Activated CD4-positive, alpha-beta T cell treated with anti-CD3 and anti-CD28 coated beads for 36 hours (primary cell): Measurements from ENCODE around the gene LMOD2. TPM values are rescaled to one million over a fixed set of nuclear protein-coding genes. Genes with fewer than 3 reads are reported as not detected.
"Not testable (repeated sequence)": the region's sequence is repeated elsewhere in the genome, so short reads cannot be mapped to it uniquely, and the experiment has no call there.

Source experiments
- ATAC-seq: fragments of 200-7000 bp; cut with Tn5 transposase; one replicate; pipeline ENCODE4 v1.10.0; 2021; ENCODE audit warnings: mild to moderate bottlenecking, moderate library complexity
- CTCF ChIA-PET: fragments of 350-600 bp; sonication (Branson Sonifier 250); formaldehyde crosslinking; loops from one replicate; lab custom pipeline; 2021; ENCODE audit warnings: antibody characterized with exemption; lab: Charles Lee
- POLR2A ChIA-PET: fragments of 350-600 bp; sonication (Branson Sonifier 250); formaldehyde crosslinking; loops from one replicate; lab custom pipeline; 2021; ENCODE audit warnings: antibody characterized with exemption, inconsistent platforms; lab: Charles Lee
- DNase-seq: peaks from one replicate; pipeline ENCODE4 v3.0.0-alpha.2; 2020
- H3K27ac Mint-ChIP-seq: one replicate; pipeline ENCODE4 v1.8.0; 2021; ENCODE audit warnings: mixed read lengths
- H3K27me3 Mint-ChIP-seq: one replicate; pipeline ENCODE4 v1.8.0; 2021; ENCODE audit warnings: mixed read lengths
- H3K36me3 Mint-ChIP-seq: one replicate; pipeline ENCODE4 v1.8.0; 2021; ENCODE audit warnings: low read depth, mixed read lengths
- H3K4me1 Mint-ChIP-seq: one replicate; pipeline ENCODE4 v1.8.0; 2021; ENCODE audit warnings: mixed read lengths
- H3K4me3 Mint-ChIP-seq: one replicate; pipeline ENCODE4 v1.8.0; 2021; ENCODE audit warnings: mild to moderate bottlenecking, moderate library complexity, mixed read lengths
- H3K9me3 Mint-ChIP-seq: one replicate; pipeline ENCODE4 v1.8.0; 2021; ENCODE audit warnings: low read depth, mixed read lengths
- intact Hi-C, 2 experiments: fragments of 100-400 bp; cut with DNase I in 1 of 2; cut with micrococcal nuclease in 1 of 2; formaldehyde crosslinking; loops; one replicate each; pipeline versions ENCODE4 v1.14.2 to v1.15.1; 2022 to 2024; cut with DNase I, micrococcal nuclease
- total RNA-seq, 2 experiments: library from RNA; stranded (reverse); gene quantifications; one replicate each; pipeline ENCODE4 v1.2.3, GENCODE V29; 2021

LMOD2 gene
- total RNA-seq, 2 experiments from 2014 or later = not detected

DNA sequence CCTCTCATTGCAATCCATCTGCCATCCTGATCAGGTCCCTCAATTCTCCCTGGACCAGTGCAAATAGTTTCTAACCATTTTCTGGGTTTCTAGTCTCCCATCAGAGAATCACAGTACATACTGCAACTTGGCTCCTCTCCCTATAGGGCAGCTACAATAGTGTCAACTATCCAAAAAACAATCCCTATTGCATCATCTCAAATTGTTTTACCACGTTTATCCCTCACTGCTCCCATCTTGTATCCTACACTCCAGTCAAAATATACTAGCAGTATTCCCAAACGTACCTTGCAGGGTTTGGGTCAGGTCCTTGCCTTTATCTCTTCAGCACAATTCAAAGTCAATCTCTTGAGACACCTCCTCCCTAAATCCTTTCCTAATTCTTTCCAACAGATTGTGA, 30.4 kb upstream of the LMOD2 start:
- ATAC-seq = no peak
- H3K27ac Mint-ChIP-seq = no peak overlapping the region
- no peaks in the 10 kb centered on the region for H3K36me3 Mint-ChIP-seq
- no peak for DNase-seq
- no peaks in the 10 kb centered on the region for H3K4me1 Mint-ChIP-seq
- H3K9me3 Mint-ChIP-seq = no peaks in the 10 kb centered on the region
- CTCF ChIA-PET = interaction anchor here (0.8 to 2.6 kb wide), 11 partner anchors 11 to 247 kb away, joined by 3 to 16 read pairs (median 4); no protein-coding TSS in a partner anchor
- H3K27me3 Mint-ChIP-seq = peaks cover 5% of the 10 kb centered on the region
- intact Hi-C loops = loop anchor here in 1 of 2 experiments (10.0 kb wide), 1 partner anchor 130 kb away; no protein-coding TSS in a partner anchor
- H3K4me3 Mint-ChIP-seq = no peak overlapping the region
- POLR2A ChIA-PET = no interaction called here

DNA sequence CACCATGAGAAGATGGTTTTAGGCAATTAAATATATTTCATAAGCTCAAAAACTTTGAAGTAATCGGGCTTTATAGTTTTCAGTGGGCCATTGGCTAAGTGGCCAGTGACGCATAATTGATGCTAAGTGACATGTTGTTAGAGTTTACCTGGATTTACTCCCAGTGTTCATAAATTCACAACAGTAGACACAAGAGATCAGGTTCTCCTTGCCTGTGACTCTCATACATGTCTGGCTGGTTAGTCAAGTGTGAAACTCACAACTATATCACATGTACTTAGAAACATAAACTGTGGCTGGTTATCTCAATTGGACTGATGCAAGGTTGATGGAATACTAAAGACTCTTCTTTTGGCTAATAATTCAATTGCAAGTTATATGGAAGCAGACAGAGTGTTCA, 27.8 kb upstream of the LMOD2 start:
- intact Hi-C loops = loop anchor here in 1 of 2 experiments (10.0 kb wide), 1 partner anchor 133 kb away; no protein-coding TSS in a partner anchor
- no peak overlapping the region for H3K27ac Mint-ChIP-seq
- ChIA-PET POLR2A (no interaction called here), CTCF (no interaction called here)
- H3K4me3 Mint-ChIP-seq = no peak overlapping the region
- no peak for DNase-seq
- ATAC-seq = no peak
- H3K4me1 Mint-ChIP-seq = no peaks in the 10 kb centered on the region
- peaks cover 10% of the 10 kb centered on the region for H3K27me3 Mint-ChIP-seq
- no peaks in the 10 kb centered on the region for H3K36me3 Mint-ChIP-seq
- H3K9me3 Mint-ChIP-seq = no peaks in the 10 kb centered on the region

DNA sequence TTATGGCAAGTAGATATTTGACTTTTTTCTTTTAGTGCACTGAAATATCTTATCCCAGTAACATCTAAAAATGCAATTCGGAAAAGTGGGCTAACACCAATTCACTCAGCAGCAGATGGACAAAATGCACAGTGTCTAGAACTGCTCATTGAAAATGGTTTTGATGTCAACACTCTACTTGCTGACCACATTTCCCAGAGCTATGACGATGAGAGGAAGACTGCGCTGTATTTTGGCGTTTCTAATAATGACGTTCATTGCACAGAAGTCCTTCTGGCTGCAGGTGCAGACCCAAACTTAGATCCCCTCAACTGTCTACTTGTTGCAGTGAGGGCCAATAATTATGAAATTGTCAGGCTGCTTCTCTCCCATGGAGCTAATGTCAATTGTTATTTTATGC, 26.8 kb upstream of the LMOD2 start:
- ATAC-seq (no peak), DNase-seq (no peak)
- Mint-ChIP-seq H3K4me3 (no peak overlapping the region), H3K9me3 (no peaks in the 10 kb centered on the region), H3K4me1 (no peaks in the 10 kb centered on the region), H3K36me3 (no peaks in the 10 kb centered on the region), H3K27ac (no peak overlapping the region), H3K27me3 (peaks cover 12% of the 10 kb centered on the region)
- POLR2A ChIA-PET = no interaction called here
- CTCF ChIA-PET = no interaction called here
- intact Hi-C loops = loop anchor here in 1 of 2 experiments (10.0 kb wide), 1 partner anchor 134 kb away; no protein-coding TSS in a partner anchor

DNA sequence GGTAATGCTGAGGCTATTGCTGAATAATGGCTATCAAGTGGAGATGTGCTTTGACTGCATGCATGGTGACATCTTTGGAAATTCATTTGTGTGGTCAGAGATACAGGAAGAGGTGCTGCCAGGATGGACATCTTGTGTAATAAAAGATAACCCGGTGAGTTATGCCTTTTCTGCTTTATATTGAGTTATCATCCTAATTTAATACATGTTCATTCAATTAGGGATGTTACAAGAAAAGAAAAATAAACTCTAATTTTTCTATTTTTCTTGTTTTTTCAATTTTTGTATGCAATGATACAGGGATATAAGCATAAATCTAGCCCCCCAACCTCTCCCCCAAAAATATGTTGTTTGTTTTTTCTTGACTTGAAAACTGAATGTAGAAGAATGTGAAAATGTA, 26.4 kb upstream of the LMOD2 start:
- Mint-ChIP-seq H3K36me3 (no peaks in the 10 kb centered on the region), H3K4me3 (no peak overlapping the region), H3K27ac (no peak overlapping the region), H3K27me3 (peaks cover 12% of the 10 kb centered on the region), H3K4me1 (no peaks in the 10 kb centered on the region), H3K9me3 (no peaks in the 10 kb centered on the region)
- intact Hi-C loops = loop anchor here in 1 of 2 experiments (10.0 kb wide), 1 partner anchor 134 kb away; no protein-coding TSS in a partner anchor
- CTCF ChIA-PET = no interaction called here
- DNase-seq = no peak
- POLR2A ChIA-PET = no interaction called here
- no peak for ATAC-seq

DNA sequence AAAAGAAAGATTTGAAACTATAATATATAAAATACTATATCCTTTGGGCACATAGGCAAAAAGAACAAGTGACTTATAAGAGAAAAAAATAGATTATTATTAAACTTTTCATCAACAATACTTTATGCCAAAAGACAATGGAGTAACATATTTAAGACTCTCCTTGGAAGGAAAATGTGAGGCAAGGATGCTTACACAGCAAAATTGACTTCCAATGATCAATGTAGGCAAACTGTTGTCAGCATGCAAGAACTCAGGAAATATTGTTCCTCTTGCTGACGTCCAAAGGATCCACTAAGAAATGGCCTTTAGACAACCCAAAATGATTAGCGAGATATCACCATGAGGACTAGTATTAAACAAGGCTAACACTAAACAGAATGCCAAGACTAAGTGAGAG, 22.9 kb upstream of the LMOD2 start:
- DNase-seq (no peak), ATAC-seq (no peak)
- Mint-ChIP-seq H3K9me3 (no peaks in the 10 kb centered on the region), H3K4me3 (no peak overlapping the region), H3K27ac (no peak overlapping the region), H3K4me1 (no peaks in the 10 kb centered on the region), H3K36me3 (no peaks in the 10 kb centered on the region), H3K27me3 (peaks cover 19% of the 10 kb centered on the region)
- ChIA-PET POLR2A (no interaction called here), CTCF (interaction anchor here (0.6 kb wide), 1 partner anchor 289 kb away, joined by 4 read pairs; no protein-coding TSS in a partner anchor)
- intact Hi-C loops = no loop called here

DNA sequence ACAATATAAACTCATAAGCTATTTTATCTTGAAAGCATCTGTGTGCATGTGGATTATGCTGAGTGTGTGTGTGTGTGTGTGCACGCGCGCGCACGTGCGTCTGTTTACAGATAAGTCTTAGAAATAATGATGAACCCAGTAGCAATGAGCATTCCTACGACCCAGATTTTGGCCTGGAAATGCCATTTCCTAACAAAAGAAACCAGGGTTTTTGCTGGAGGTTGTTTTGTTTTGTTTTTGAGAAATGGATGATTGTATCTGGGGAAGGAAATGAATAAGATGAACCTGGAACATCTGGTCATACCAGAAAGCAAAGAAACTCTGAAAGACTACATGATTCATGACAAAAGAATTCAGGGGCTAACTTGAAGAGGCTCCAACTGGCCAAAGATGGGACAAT, 22.1 kb upstream of the LMOD2 start:
- no peaks in the 10 kb centered on the region for H3K36me3 Mint-ChIP-seq
- H3K4me3 Mint-ChIP-seq = no peak overlapping the region
- intact Hi-C loops = no loop called here
- no peaks in the 10 kb centered on the region for H3K9me3 Mint-ChIP-seq
- ChIA-PET POLR2A (no interaction called here), CTCF (interaction anchor here (0.6 to 1.2 kb wide), 2 partner anchors 10 to 289 kb away, joined by 4 read pairs; no protein-coding TSS in a partner anchor)
- ATAC-seq (no peak), DNase-seq (no peak)
- H3K27me3 Mint-ChIP-seq = peaks cover 22% of the 10 kb centered on the region
- no peak overlapping the region for H3K27ac Mint-ChIP-seq
- H3K4me1 Mint-ChIP-seq = no peaks in the 10 kb centered on the region

DNA sequence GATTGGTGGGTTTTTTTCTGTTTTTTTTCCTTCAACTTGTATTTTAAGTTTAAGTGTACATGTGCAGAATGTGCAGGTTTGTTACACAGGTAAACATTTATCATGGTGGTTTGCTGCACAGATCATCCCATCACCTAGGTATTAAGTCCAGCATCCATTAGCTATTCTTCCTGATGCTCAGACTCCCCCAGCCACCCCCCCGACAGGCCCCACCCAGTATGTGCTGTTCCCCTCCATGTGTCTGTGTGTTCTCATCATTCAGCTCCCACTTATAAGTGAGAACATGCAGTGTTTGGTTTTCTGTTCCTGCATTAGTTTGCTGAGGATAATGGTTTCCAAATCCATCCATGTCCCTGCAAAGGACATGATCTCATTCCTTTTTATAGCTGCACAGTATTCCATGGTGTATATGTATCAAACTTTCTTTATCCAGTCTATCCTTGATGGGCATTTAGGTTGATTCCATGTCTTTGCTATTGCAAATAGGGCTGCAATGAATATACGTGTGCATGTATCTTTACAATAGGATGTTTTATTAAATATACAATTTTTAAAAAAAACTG, 21.6 kb upstream of the LMOD2 start:
- DNase-seq, H3K4me1 Mint-ChIP-seq, H3K9me3 Mint-ChIP-seq, intact Hi-C loops, H3K27ac Mint-ChIP-seq, H3K36me3 Mint-ChIP-seq, ATAC-seq, POLR2A ChIA-PET, H3K4me3 Mint-ChIP-seq: not testable (repeated sequence)
- peaks cover 22% of the 10 kb centered on the region for H3K27me3 Mint-ChIP-seq
- CTCF ChIA-PET = interaction anchor here (1.2 kb wide), 1 partner anchor 10 kb away, joined by 4 read pairs; no protein-coding TSS in a partner anchor

DNA sequence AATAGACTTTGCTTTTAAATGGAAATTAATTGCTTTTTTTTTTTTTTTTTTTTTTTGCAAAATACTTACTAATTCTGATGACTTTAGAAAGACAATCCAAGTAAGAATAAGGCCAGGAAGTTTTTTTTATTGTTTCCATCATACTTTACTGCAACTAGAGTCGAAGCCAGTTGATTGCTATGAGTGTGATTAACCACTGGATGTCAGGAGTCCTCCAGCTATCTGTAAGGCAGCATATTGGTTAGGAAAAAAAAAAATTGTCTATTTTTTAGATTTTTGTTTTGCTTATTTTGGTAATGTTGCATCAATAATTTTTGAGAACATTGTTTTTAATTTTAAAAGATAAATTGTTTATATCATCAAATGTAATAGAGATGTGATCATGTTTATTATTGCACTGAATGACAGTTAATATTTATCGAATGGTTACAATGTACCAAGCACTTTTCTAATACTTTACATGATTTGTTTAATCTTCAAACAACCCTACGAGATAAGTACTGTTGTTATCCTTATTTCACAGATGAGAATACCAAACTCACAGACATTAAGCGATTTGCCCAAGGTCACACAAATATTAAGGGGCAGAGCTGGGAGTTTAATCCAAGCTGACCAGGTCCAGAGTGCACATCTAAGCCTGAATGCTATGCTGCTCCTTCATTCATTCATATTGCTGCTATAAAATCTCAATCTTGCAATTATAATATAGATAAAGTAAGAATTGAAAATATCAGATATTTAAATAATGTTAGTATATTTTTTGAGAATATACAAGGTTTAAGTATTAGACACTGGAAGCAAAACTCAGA, 19.9 kb upstream of the LMOD2 start:
- DNase-seq = no peak
- no peak for ATAC-seq
- intact Hi-C loops = loop anchor here (1.0 to 5.0 kb wide), 3 partner anchors 230 to 237 kb away; no protein-coding TSS in a partner anchor
- CTCF ChIA-PET = interaction anchor here (0.6 to 2.2 kb wide), 8 partner anchors 9 to 237 kb away, joined by 3 to 13 read pairs (median 4); no protein-coding TSS in a partner anchor
- Mint-ChIP-seq H3K4me1 (no peaks in the 10 kb centered on the region), H3K27ac (no peak overlapping the region), H3K27me3 (peaks cover 21% of the 10 kb centered on the region), H3K36me3 (no peaks in the 10 kb centered on the region), H3K4me3 (no peak overlapping the region), H3K9me3 (no peaks in the 10 kb centered on the region)
- POLR2A ChIA-PET = interaction anchor here (0.6 kb wide), 1 partner anchor 11 kb away, joined by 3 read pairs; no protein-coding TSS in a partner anchor

DNA sequence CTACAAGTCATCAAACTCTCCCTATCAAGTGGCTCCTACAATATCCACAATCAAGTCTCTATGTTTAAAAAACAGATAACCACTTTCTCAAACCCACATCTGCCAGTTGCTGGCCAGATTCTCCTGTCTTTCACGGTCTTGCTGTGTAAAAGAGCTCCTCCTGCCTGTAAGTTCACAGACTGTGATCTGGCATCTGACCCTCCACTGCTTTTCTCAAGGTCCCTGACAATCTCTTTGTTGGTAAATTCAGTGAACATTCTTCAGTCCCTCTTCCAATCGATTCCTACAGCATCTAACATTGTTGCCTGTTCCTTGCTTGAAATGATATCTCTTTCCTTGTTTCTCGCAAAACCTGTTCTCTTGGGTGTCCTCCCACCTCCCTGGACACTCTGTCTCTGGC, 18.5 kb upstream of the LMOD2 start:
- intact Hi-C loops = loop anchor here in 1 of 2 experiments (5.0 kb wide), 1 partner anchor 230 kb away; no protein-coding TSS in a partner anchor
- H3K36me3 Mint-ChIP-seq = no peaks in the 10 kb centered on the region
- H3K9me3 Mint-ChIP-seq = no peaks in the 10 kb centered on the region
- no peak for DNase-seq
- H3K4me1 Mint-ChIP-seq = no peaks in the 10 kb centered on the region
- ChIA-PET POLR2A (no interaction called here), CTCF (interaction anchor here (0.7 to 2.2 kb wide), 4 partner anchors 12 to 235 kb away, joined by 3 to 13 read pairs (median 7); no protein-coding TSS in a partner anchor)
- peaks cover 19% of the 10 kb centered on the region for H3K27me3 Mint-ChIP-seq
- H3K4me3 Mint-ChIP-seq = no peak overlapping the region
- no peak for ATAC-seq
- no peak overlapping the region for H3K27ac Mint-ChIP-seq

DNA sequence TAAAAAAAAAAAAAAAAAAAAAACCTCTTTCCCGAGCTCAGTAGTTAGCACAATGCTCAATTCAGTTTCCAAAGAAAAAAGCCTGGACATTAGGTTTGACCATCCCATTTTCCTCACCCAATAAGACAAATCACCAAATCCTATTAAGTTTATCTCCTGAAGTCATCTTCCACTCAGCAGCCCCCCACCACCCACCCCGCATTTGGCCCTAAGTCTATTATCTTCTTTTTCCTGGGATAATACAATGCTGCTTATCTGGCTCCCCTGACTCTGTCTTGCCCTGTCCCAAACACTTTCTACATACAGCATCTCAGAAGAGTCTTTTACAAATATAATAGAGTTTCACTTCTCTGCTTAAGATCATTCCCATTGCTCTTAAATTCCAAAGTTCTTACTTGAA, 17.8 kb upstream of the LMOD2 start:
- H3K36me3 Mint-ChIP-seq = no peaks in the 10 kb centered on the region
- H3K4me1 Mint-ChIP-seq = no peaks in the 10 kb centered on the region
- peaks cover 18% of the 10 kb centered on the region for H3K27me3 Mint-ChIP-seq
- no peak overlapping the region for H3K27ac Mint-ChIP-seq
- intact Hi-C loops = loop anchor here in 1 of 2 experiments (5.0 kb wide), 1 partner anchor 229 kb away; no protein-coding TSS in a partner anchor
- POLR2A ChIA-PET = no interaction called here
- no peak overlapping the region for H3K4me3 Mint-ChIP-seq
- no peak for ATAC-seq
- CTCF ChIA-PET = no interaction called here
- H3K9me3 Mint-ChIP-seq = no peaks in the 10 kb centered on the region
- no peak for DNase-seq

DNA sequence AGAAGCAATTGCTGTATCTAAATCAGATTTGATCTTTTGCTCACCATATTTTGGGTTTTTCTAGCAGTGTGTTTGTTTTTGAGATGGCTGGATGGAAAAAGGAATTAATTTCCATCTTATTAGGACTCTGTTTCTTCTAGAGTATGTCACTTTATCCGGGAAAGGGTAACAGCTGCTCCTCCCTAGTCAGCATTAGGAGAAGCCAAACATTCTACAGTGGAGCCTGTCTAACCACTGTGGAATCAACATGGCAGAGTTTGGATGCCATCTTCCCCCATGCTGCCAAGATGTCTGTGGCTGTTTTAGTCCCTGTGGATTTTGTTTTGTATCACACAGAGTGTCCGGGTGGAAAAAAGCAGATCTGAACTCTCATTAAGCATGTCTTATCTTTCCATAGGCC, 16.0 kb upstream of the LMOD2 start:
- DNase-seq (no peak), ATAC-seq (no peak)
- POLR2A ChIA-PET = no interaction called here
- no peaks in the 10 kb centered on the region for H3K36me3 Mint-ChIP-seq
- CTCF ChIA-PET = interaction anchor here (0.8 kb wide), 1 partner anchor 15 kb away, joined by 3 read pairs; no protein-coding TSS in a partner anchor
- intact Hi-C loops = loop anchor here in 1 of 2 experiments (5.0 kb wide), 1 partner anchor 228 kb away; no protein-coding TSS in a partner anchor
- no peaks in the 10 kb centered on the region for H3K9me3 Mint-ChIP-seq
- no peak overlapping the region for H3K27ac Mint-ChIP-seq
- H3K4me1 Mint-ChIP-seq = no peaks in the 10 kb centered on the region
- no peak overlapping the region for H3K4me3 Mint-ChIP-seq
- peaks cover 17% of the 10 kb centered on the region for H3K27me3 Mint-ChIP-seq
